Endothelial cell of umbilical vein (primary cell): ENCODE results near the gene RTN4R. TPM values are rescaled to one million over a fixed set of nuclear protein-coding genes. Genes with fewer than 3 reads are reported as not detected.

Experiments used
- BruUV-seq: library from RNA; stranded (reverse); fragments of 400-500 nt; replicated peaks from 2 replicates; lab custom pipeline; 2021; lab: Mats Ljungman, UMichigan
- CTCF ChIA-PET: fragments of 300-600, 350-600 bp; sonication (Branson Sonifier 250); formaldehyde crosslinking; loops from one replicate; lab custom pipeline; 2021; ENCODE audit warnings: antibody characterized with exemption, inconsistent platforms; lab: Charles Lee
- POLR2A ChIA-PET: fragments of 300-600, 350-600 bp; sonication (Branson Sonifier 250); formaldehyde crosslinking; loops from one replicate; lab custom pipeline; 2021; ENCODE audit warnings: antibody characterized with exemption, inconsistent platforms; lab: Charles Lee
- DNase-seq: peaks from one replicate; pipeline ENCODE4 v3.0.0-alpha.2; 2011; ENCODE audit warnings: low read depth, low spot score
- FAIRE-seq: peaks from 2 replicates; lab custom pipeline; 2011; peaks lifted over from hg19 to GRCh38; lab: Jason Lieb, UNC
- H2AFZ ChIP-seq: 2 replicates; pipeline ENCODE4 v1.6.0; 2012; ENCODE audit warnings: low read depth, low read length, control low read depth, inconsistent platforms
- H3K27ac ChIP-seq: 2 replicates; pipeline ENCODE4 v1.5.1; 2011; ENCODE audit warnings: low read depth, mild to moderate bottlenecking, control low read depth, low read length, moderate library complexity; ENCODE audit not compliant: insufficient read depth
- H3K27me3 ChIP-seq, 2 experiments: 2 replicates each; pipeline versions ENCODE4 v1.6.0 to v1.6.1; 2011; ENCODE audit warnings: low read length in 2 of 2, mixed read lengths in 1 of 2; ENCODE audit not compliant: control insufficient read depth in 2 of 2, insufficient read depth in 2 of 2
- H3K36me3 ChIP-seq, 2 experiments: 2 replicates in 1 of 2; 3 replicates in 1 of 2; pipeline ENCODE4 v1.5.1; 2011; ENCODE audit warnings: low read length in 2 of 2, mild to moderate bottlenecking in 1 of 2, moderate library complexity in 1 of 2; ENCODE audit not compliant: control insufficient read depth in 2 of 2, insufficient read depth in 2 of 2; ENCODE audit errors: extremely low read depth in 1 of 2
- H3K4me1 ChIP-seq: 3 replicates; pipeline ENCODE4 v1.5.1; 2011; ENCODE audit warnings: mild to moderate bottlenecking, low read length; ENCODE audit not compliant: control insufficient read depth, insufficient read depth; ENCODE audit errors: extremely low read depth
- H3K4me2 ChIP-seq: 2 replicates; pipeline ENCODE4 v1.6.1; 2011; ENCODE audit warnings: low read length, control low read depth, mixed read lengths; ENCODE audit not compliant: insufficient read depth
- H3K4me3 ChIP-seq, 3 experiments: fragments of 200-600 bp in 1 of 3; sonication (generic), shearing (Covaris generic) in 1 of 3; replicated peaks in 1 of 3; 2 replicates each; pipeline ENCODE4 v1.5.1; 2011 to 2016; ENCODE audit warnings: control low read depth in 3 of 3, low read length in 3 of 3, mild to moderate bottlenecking in 2 of 3, inconsistent platforms in 1 of 3, low read depth in 1 of 3, moderate library complexity in 1 of 3; ENCODE audit not compliant: insufficient read depth in 1 of 3
- H3K79me2 ChIP-seq: 2 replicates; pipeline ENCODE4 v1.6.0; 2012; ENCODE audit warnings: low read length, inconsistent platforms; ENCODE audit not compliant: control insufficient read depth, insufficient read depth
- H3K9ac ChIP-seq: replicated peaks from 2 replicates; pipeline ENCODE3; 2011; ENCODE audit warnings: low read length, control low read depth; ENCODE audit not compliant: insufficient read depth; ENCODE audit errors: extremely low read depth
- H3K9me1 ChIP-seq: replicated peaks from 3 replicates; pipeline ENCODE4 v1.6.0; 2011; ENCODE audit warnings: mild to moderate bottlenecking, low read length; ENCODE audit not compliant: control insufficient read depth, insufficient read depth; ENCODE audit errors: extremely low read depth
- H3K9me3 ChIP-seq: replicated peaks from 2 replicates; pipeline ENCODE4 v1.5.1; 2012; ENCODE audit warnings: low read length, inconsistent platforms; ENCODE audit not compliant: control insufficient read depth, insufficient read depth
- H4K20me1 ChIP-seq: replicated peaks from 2 replicates; pipeline ENCODE3; 2011; ENCODE audit warnings: mild to moderate bottlenecking, low read length; ENCODE audit not compliant: control insufficient read depth, insufficient read depth; ENCODE audit errors: extremely low read depth
- CTCF ChIP-seq, 2 donors: IDR thresholded peaks; 1 replicate in 1 of 2; 2 replicates in 1 of 2; pipeline ENCODE4 v1.5.1; 2011; ENCODE audit warnings: low read length in 2 of 2, mild to moderate bottlenecking in 2 of 2, moderate library complexity in 2 of 2, control low read depth in 1 of 2, inconsistent platforms in 1 of 2, low read depth in 1 of 2; ENCODE audit not compliant: insufficient read depth in 1 of 2; ENCODE audit errors: extremely low read depth in 1 of 2
- EZH2 ChIP-seq: IDR thresholded peaks from 2 replicates; pipeline ENCODE4 v1.6.1; 2012; ENCODE audit warnings: borderline replicate concordance, low read depth, mild to moderate bottlenecking, moderate library complexity, low read length, inconsistent platforms; ENCODE audit not compliant: severe bottlenecking
- FOS ChIP-seq: IDR thresholded peaks from 2 replicates; pipeline ENCODE4 v1.6.1; 2011; ENCODE audit warnings: mild to moderate bottlenecking, low read length, moderate library complexity, borderline replicate concordance; ENCODE audit not compliant: insufficient read depth
- GATA2 ChIP-seq: IDR thresholded peaks from 2 replicates; pipeline ENCODE4 v1.7.0; 2011; ENCODE audit warnings: low read depth, mild to moderate bottlenecking, moderate library complexity, mixed read lengths, low read length; ENCODE audit not compliant: insufficient read length, insufficient read depth
- JUN ChIP-seq: IDR thresholded peaks from 2 replicates; pipeline ENCODE4 v1.6.1; 2011; ENCODE audit warnings: borderline replicate concordance, low read depth; ENCODE audit not compliant: insufficient read length, insufficient read depth
- MAX ChIP-seq: IDR thresholded peaks from 2 replicates; pipeline ENCODE4 v1.6.1; 2011; ENCODE audit not compliant: insufficient read depth, insufficient read length
- MYC ChIP-seq: IDR thresholded peaks from one replicate; pipeline ENCODE4 v1.6.1; 2011; ENCODE audit warnings: mild to moderate bottlenecking, low read depth, low read length
- POLR2A ChIP-seq: IDR thresholded peaks from 2 replicates; pipeline ENCODE4 v1.6.1; 2012; ENCODE audit warnings: low read depth, mild to moderate bottlenecking, control low read depth, low read length
- POLR2AphosphoS5 ChIP-seq: IDR thresholded peaks from 2 replicates; pipeline ENCODE4 v1.6.1; 2012; ENCODE audit warnings: low read depth, mild to moderate bottlenecking, control low read depth, low read length, moderate library complexity; ENCODE audit not compliant: insufficient read depth
- dilution Hi-C: fragments of 300-500 bp; cut with MboI; formaldehyde crosslinking; loops from one replicate; pipeline ENCODE4 v1.15.0; 2019; ENCODE audit warnings: low sequenced_read_pairs; ENCODE audit not compliant: extremely low pct_ligation_motif_present
- intact Hi-C: fragments of 100-400 bp; cut with micrococcal nuclease; formaldehyde crosslinking; loops from one replicate; pipeline ENCODE4 v1.10.0; 2022
- polyA plus RNA-seq, 4 experiments: library from polyadenylated mRNA; depleted of rRNA in 3 of 4; stranded (reverse) in 3 of 4; unstranded in 1 of 4; fragments of >200 nt; gene quantifications; 2 replicates each; pipeline versions ENCODE4 v1.2.1 to v1.2.3, GENCODE V29; 2011 to 2012; ENCODE audit warnings: missing spikeins in 1 of 4
- total RNA-seq: library from RNA; stranded (reverse); gene quantifications from 2 replicates; pipeline ENCODE4 v1.2.3, GENCODE V29; 2021

The RTN4R gene
- total and polyA plus RNA-seq, 2 donors (not counting 3 experiments of a cell fraction or from before 2014, with no cell fraction given) = 1.2 to 2.2 TPM

GRCh38 chr22:20218987-20219386 is 49.1 kb downstream of the RTN4R start:
- Histone ChIP-seq H3K27ac (no peak overlapping the region), H2AFZ (no peak overlapping the region), H3K4me1 (no peaks in the 10 kb centered on the region), H3K4me3 (no peak overlapping the region), H3K36me3 (no peaks in the 10 kb centered on the region), H4K20me1 (no peaks in the 10 kb centered on the region), H3K9ac (no peak overlapping the region), H3K79me2 (no peaks in the 10 kb centered on the region), H3K27me3 (no peaks in the 10 kb centered on the region), H3K9me3 (no peaks in the 10 kb centered on the region), H3K9me1 (no peaks in the 10 kb centered on the region), H3K4me2 (no peak overlapping the region)
- no peak for TF ChIP-seq MAX
- no peak for TF ChIP-seq MYC
- TF ChIP-seq EZH2 = no peak
- no peak for TF ChIP-seq GATA2
- TF ChIP-seq JUN = no peak
- dilution Hi-C loops = no loop called here
- FAIRE-seq (no peak), DNase-seq (no peak)
- ChIA-PET POLR2A (no interaction called here), CTCF (no interaction called here)
- BruUV-seq = no TSS peak
- intact Hi-C loops = no loop called here

- FAIRE-seq (no peak), DNase-seq (no peak)
- no peak for TF ChIP-seq CTCF (IDR thresholded peaks at IDR 0.05; ENCODE audit: extremely low read depth in 1 of 2, insufficient read depth in 1 of 2, low read depth in 1 of 2, low read length in 2 of 2)
- no peak for TF ChIP-seq POLR2AphosphoS5
- TF ChIP-seq POLR2A = no peak
- no peak for TF ChIP-seq EZH2
- TF ChIP-seq MYC = no peak
- TF ChIP-seq MAX = no peak
- TF ChIP-seq GATA2 = no peak
- TF ChIP-seq FOS = no peak
- TF ChIP-seq JUN = no peak
- Histone ChIP-seq H3K4me3 (no peak overlapping the region), H3K27ac (no peak overlapping the region), H3K4me2 (no peak overlapping the region), H3K27me3 (no peaks in the 10 kb centered on the region), H3K9ac (no peak overlapping the region), H3K36me3 (no peaks in the 10 kb centered on the region), H4K20me1 (no peaks in the 10 kb centered on the region), H3K79me2 (no peaks in the 10 kb centered on the region), H2AFZ (no peak overlapping the region), H3K9me3 (no peaks in the 10 kb centered on the region), H3K4me1 (no peaks in the 10 kb centered on the region), H3K9me1 (no peaks in the 10 kb centered on the region)
- ChIA-PET POLR2A (no interaction called here), CTCF (interaction anchor here (0.7 kb wide), 1 partner anchor 31 kb away, joined by 3 read pairs; no protein-coding TSS in a partner anchor)
- intact Hi-C loops (no loop called here), dilution Hi-C loops (no loop called here)
- no TSS peak for BruUV-seq
These were observed 49.7 kb downstream of the RTN4R start for GRCh38 chr22:20218326-20218872.
